GM21825 (cell line): ENCODE results near the gene TELO2.

Experiments
- ATAC-seq: cut with Tn5 transposase; IDR thresholded peaks from one replicate; pipeline ENCODE4 v1.9.1; 2021; ENCODE audit warnings: mild to moderate bottlenecking, moderate library complexity; ENCODE audit not compliant: unreplicated experiment

Gene TELO2

GRCh38 chr16:1533443-1533951 is 40.3 kb downstream of the TELO2 start, which contains the start of gene TMEM204:
TSS of gene TMEM204 (plus strand) at chr16:1533666. CDS start at chr16:1534276, 610 bp downstream.
- no peak for ATAC-seq

GRCh38 chr16:1534021-1535020 is 41.2 kb downstream of the TELO2 start:
- no peak for ATAC-seq

- no peak for ATAC-seq
Measured at GRCh38 chr16:1535391-1536291, 42.5 kb downstream of the TELO2 start.

GRCh38 chr16:1536601-1537000 is 43.4 kb downstream of the TELO2 start:
- ATAC-seq = no peak

- ATAC-seq = no peak
Measured at GRCh38 chr16:1537138-1537577, 44.0 kb downstream of the TELO2 start.

GRCh38 chr16:1537763-1538289 is 44.7 kb downstream of the TELO2 start:
- ATAC-seq = no peak

- no peak for ATAC-seq
Measured at GRCh38 chr16:1538804-1539520, 45.8 kb downstream of the TELO2 start.

GRCh38 chr16:1539720-1540555 is 46.8 kb downstream of the TELO2 start:
- no peak for ATAC-seq

- no peak for ATAC-seq
Measured at GRCh38 chr16:1540556-1540855, 47.3 kb downstream of the TELO2 start.

- ATAC-seq = no peak
Measured at GRCh38 chr16:1541293-1542165, 48.4 kb downstream of the TELO2 start.

GRCh38 chr16:1542166-1542500 is 49.0 kb downstream of the TELO2 start:
- no peak for ATAC-seq

- no peak for ATAC-seq
Measured at GRCh38 chr16:1542533-1542932, 49.4 kb downstream of the TELO2 start.

GRCh38 chr16:1543085-1543896 is 50.1 kb downstream of the TELO2 start:
- no peak for ATAC-seq

- no peak for ATAC-seq
Measured at GRCh38 chr16:1545044-1546040, 52.2 kb downstream of the TELO2 start.

- ATAC-seq = no peak
Measured at GRCh38 chr16:1546430-1546829, 53.3 kb downstream of the TELO2 start.

- ATAC-seq = no peak
Measured at GRCh38 chr16:1548233-1548632, 55.1 kb downstream of the TELO2 start.

- no peak for ATAC-seq
Measured at GRCh38 chr16:1548727-1549126, 55.6 kb downstream of the TELO2 start.
